GM12878 (cell line): ENCODE measurements around the gene PDE9A. TPM values are rescaled to one million over a fixed set of nuclear protein-coding genes. Genes with fewer than 3 reads are reported as not detected.

Experiments
- ATAC-seq: fragments of 200-7000 bp; cut with Tn5 transposase; 3 replicates; pipeline ENCODE4 v1.9.1; 2020; ENCODE audit warnings: mild to moderate bottlenecking, moderate library complexity
- BruUV-seq: library from RNA; stranded (reverse); fragments of 400-500 nt; replicated peaks from 2 replicates; lab custom pipeline; 2021; lab: Mats Ljungman, UMichigan
- CTCF ChIA-PET: fragments of 300-600 bp; sonication (Branson Sonifier 250); formaldehyde crosslinking; extraction: SDS; loops from one replicate; lab custom pipeline; 2021; ENCODE audit warnings: inconsistent platforms; lab: Yijun Ruan, JAX
- POLR2A ChIA-PET: fragments of 350-600 bp; formaldehyde crosslinking; extraction: SDS; loops from one replicate; lab custom pipeline; 2021; ENCODE audit warnings: inconsistent platforms; lab: Charles Lee
- RAD21 ChIA-PET: fragments of 300-600 bp; sonication (Branson Sonifier 250); formaldehyde crosslinking; loops from one replicate; lab custom pipeline; 2023; ENCODE audit warnings: antibody characterized with exemption; ENCODE audit not compliant: unreplicated experiment; lab: Charles Lee
- SMC1A ChIA-PET: fragments of 300-600 bp; sonication (Branson Sonifier 250); formaldehyde crosslinking; loops from one replicate; lab custom pipeline; 2023; ENCODE audit not compliant: unreplicated experiment, uncharacterized antibody; lab: Charles Lee
- DNase-seq: peaks from one replicate; pipeline ENCODE4 v3.0.0-alpha.2; 2011; ENCODE audit warnings: low read depth, low spot score
- FAIRE-seq: peaks from 3 replicates; lab custom pipeline; 2011; peaks lifted over from hg19 to GRCh38; lab: Jason Lieb, UNC
- H2AFZ ChIP-seq: 2 replicates; pipeline ENCODE4 v1.6.0; 2011; ENCODE audit warnings: low read depth, low read length, control low read depth; ENCODE audit not compliant: control insufficient read depth
- H3K27ac ChIP-seq: 2 replicates; pipeline ENCODE4 v1.5.1; 2011; ENCODE audit warnings: control low read depth; ENCODE audit not compliant: control insufficient read depth, insufficient read depth
- H3K27me3 ChIP-seq, 2 experiments: replicated peaks in 1 of 2; 2 replicates each; pipeline versions ENCODE4 v1.6.0 to v1.6.1; 2011; ENCODE audit warnings: low read length in 1 of 2; ENCODE audit not compliant: control insufficient read depth in 2 of 2, insufficient read depth in 2 of 2
- H3K36me3 ChIP-seq, 2 experiments: 2 replicates each; pipeline ENCODE4 v1.5.1; 2011; ENCODE audit warnings: low read length in 1 of 2; ENCODE audit not compliant: control insufficient read depth in 2 of 2, insufficient read depth in 2 of 2
- H3K4me1 ChIP-seq: 2 replicates; pipeline ENCODE4 v1.6.1; 2011; ENCODE audit warnings: mild to moderate bottlenecking, low read length, moderate library complexity, mixed read lengths; ENCODE audit not compliant: control insufficient read depth, insufficient read depth
- H3K4me2 ChIP-seq: 2 replicates; pipeline ENCODE4 v1.6.0; 2011; ENCODE audit warnings: control low read depth; ENCODE audit not compliant: control insufficient read depth, insufficient read depth
- H3K4me3 ChIP-seq: fragments of 200-600 bp; sonication (generic); 2 replicates; pipeline ENCODE4 v1.5.1; 2016
- H3K79me2 ChIP-seq: 2 replicates; pipeline ENCODE4 v1.6.0; 2011; ENCODE audit warnings: low read length; ENCODE audit not compliant: control insufficient read depth, insufficient read depth
- H3K9ac ChIP-seq: 2 replicates; pipeline ENCODE4 v1.8.0; 2011; ENCODE audit warnings: low read length, control low read depth, mixed read lengths; ENCODE audit not compliant: control insufficient read depth, insufficient read depth
- H3K9me3 ChIP-seq: replicated peaks from 3 replicates; pipeline ENCODE4 v1.5.1; 2011; ENCODE audit warnings: mild to moderate bottlenecking, low read length; ENCODE audit not compliant: control insufficient read depth, insufficient read depth
- H4K20me1 ChIP-seq: 2 replicates; pipeline ENCODE4 v1.6.0; 2011; ENCODE audit not compliant: control insufficient read depth, insufficient read depth
- CHD4 ChIP-seq: fragments of 200-600 bp; sonication (generic); IDR thresholded peaks from 2 replicates; pipeline ENCODE4 v1.6.1; 2016; ENCODE audit warnings: mild to moderate bottlenecking
- SP1 ChIP-seq: IDR thresholded peaks from one replicate; pipeline ENCODE4 v1.6.1; 2011; ENCODE audit warnings: low read depth, low read length
- TAF1 ChIP-seq: IDR thresholded peaks from 2 replicates; pipeline ENCODE4 v1.6.1; 2011; ENCODE audit warnings: mild to moderate bottlenecking, low read depth, low read length, borderline replicate concordance
- TARDBP ChIP-seq: IDR thresholded peaks from 2 replicates; pipeline ENCODE4 v1.6.1; 2016; ENCODE audit warnings: borderline replicate concordance
- YY1 ChIP-seq: IDR thresholded peaks from 2 replicates; pipeline ENCODE4 v1.6.1; 2011; ENCODE audit warnings: low read depth, mild to moderate bottlenecking, low read length
- ZNF384 ChIP-seq: IDR thresholded peaks from 2 replicates; pipeline ENCODE4 v1.6.1; 2012; ENCODE audit warnings: low read depth, mild to moderate bottlenecking, low read length, improper control_type of control experiment, borderline replicate concordance
- WGBS: methylation state at CpG from one replicate; pipeline ENCODE4 v1.1.6; 2016; ENCODE audit warnings: low lambda C conversion rate; ENCODE audit not compliant: insufficient replicate concordance, insufficient coverage; ENCODE audit errors: missing lambda C conversion rate; 5-methylcytosine and 5-hydroxymethylcytosine counted together
- in situ Hi-C: fragments of 300-500 bp; cut with MboI; formaldehyde crosslinking; loops from 9 replicates; pipeline ENCODE4 v1.14.3; 2018; ENCODE audit warnings: mixed read lengths
- intact Hi-C: fragments of 100-400 bp; cut with micrococcal nuclease; formaldehyde crosslinking; loops from one replicate; pipeline ENCODE4 v1.14.2; 2022; ENCODE audit not compliant: unreplicated experiment
- polyA plus RNA-seq, 11 experiments: library from polyadenylated mRNA; depleted of rRNA in 4 of 11; unstranded in 6 of 11; stranded (reverse) in 5 of 11; fragments of >200 nt; fragmentation: Nextera tagmentation in 4 of 11; fragmentation: Illumina TruSeq in 1 of 11; extraction: Ambion mirVana in 4 of 11; extraction: Trizol in 1 of 11; gene quantifications; 1 replicate in 1 of 11; 2 replicates in 10 of 11; pipeline versions ENCODE4 v1.2.1 to v1.2.3, GENCODE V29; 2011 to 2016; ENCODE audit warnings: inconsistent platforms in 2 of 11, missing spikeins in 2 of 11, low read depth in 1 of 11
- total RNA-seq, 4 experiments: library from RNA; depleted of rRNA in 3 of 4; stranded (reverse); fragments of >200 nt in 3 of 4; fragmentation: Illumina TruSeq in 1 of 4; extraction: Trizol in 1 of 4; gene quantifications; 2 replicates each; pipeline versions ENCODE4 v1.2.1 to v1.2.3, GENCODE V29; 2013 to 2021
- TF ChIP-seq, protein P1 (sequence below): fragments of 450-650 bp; IDR thresholded peaks from 2 replicates; pipeline ENCODE4 v1.6.1; 2017; ENCODE audit warnings: borderline replicate concordance
- TF ChIP-seq, protein P2 (sequence below): fragments of 450-650 bp; IDR thresholded peaks from 2 replicates; pipeline ENCODE4 v1.6.1; 2017; ENCODE audit warnings: antibody characterized with exemption, mild to moderate bottlenecking, moderate library complexity
- TF ChIP-seq, protein P3 (sequence below), 3 experiments: IDR thresholded peaks in 2 of 3; conservative IDR thresholded peaks in 1 of 3; 2 replicates each; pipeline ENCODE4 v1.5.1; 2011; ENCODE audit warnings: low read depth in 3 of 3, low read length in 3 of 3, mild to moderate bottlenecking in 3 of 3, control low read depth in 2 of 3, moderate library complexity in 2 of 3, inconsistent platforms in 1 of 3, mixed read lengths in 1 of 3; ENCODE audit not compliant: control insufficient read depth in 2 of 3, insufficient read depth in 1 of 3; ENCODE audit errors: extremely low read depth in 1 of 3
- TF ChIP-seq, protein P4 (sequence below): fragments of 450-650 bp; IDR thresholded peaks from 2 replicates; pipeline ENCODE4 v1.6.1; 2017; ENCODE audit warnings: low read depth, mild to moderate bottlenecking, moderate library complexity

The PDE9A gene
- total and polyA plus RNA-seq, 10 of the 15 experiments (the other 5 are each of a cell fraction or from before 2014, with no cell fraction given) = 0.08 to 0.45 (median 0.20) TPM; not detected in 1

DNA sequence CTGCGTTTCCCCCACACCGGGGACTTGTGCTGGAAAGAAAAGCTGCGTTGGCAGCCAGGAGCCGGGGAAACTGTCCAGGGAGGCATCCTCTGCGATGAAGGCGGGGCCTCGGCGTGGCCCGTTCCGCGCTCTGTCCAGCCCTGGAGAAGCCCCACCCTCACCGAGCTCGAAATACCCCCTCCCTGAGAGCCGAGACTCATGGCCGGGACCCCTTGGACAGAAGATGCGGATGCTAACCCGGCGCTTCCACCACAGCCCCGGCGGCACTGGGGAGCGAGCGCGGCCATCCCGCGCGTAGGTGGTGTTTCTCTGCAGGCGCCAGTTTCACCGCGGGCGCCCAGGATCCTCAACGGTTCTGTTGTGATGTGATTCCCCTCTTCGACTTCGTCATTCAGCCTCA, 31.6 kb downstream of the PDE9A start:
- Histone ChIP-seq H3K36me3 (no peaks in the 10 kb centered on the region), H3K79me2 (no peaks in the 10 kb centered on the region), H3K27me3 (no peaks in the 10 kb centered on the region; a peak in 2 of 4 replicates), H3K9me3 (no peaks in the 10 kb centered on the region), H3K4me3 (no peak overlapping the region), H3K4me2 (no peak overlapping the region), H4K20me1 (no peaks in the 10 kb centered on the region), H3K4me1 (no peaks in the 10 kb centered on the region), H3K27ac (no peak overlapping the region), H3K9ac (no peak overlapping the region), H2AFZ (no peak overlapping the region)
- BruUV-seq = no TSS peak
- ChIA-PET POLR2A (no interaction called here), SMC1A (no interaction called here), CTCF (interaction anchor here (1.0 kb wide), 1 partner anchor 12 kb away, joined by 3 read pairs; no protein-coding TSS in a partner anchor), RAD21 (no interaction called here)
- intact Hi-C loops (no loop called here), in situ Hi-C loops (no loop called here)
- TF ChIP-seq TAF1 (no peak), ZNF384 (no peak), CHD4 (no peak), YY1 (no peak), SP1 (no peak), TARDBP (no peak)
- TF ChIP-seq, protein P1, sequence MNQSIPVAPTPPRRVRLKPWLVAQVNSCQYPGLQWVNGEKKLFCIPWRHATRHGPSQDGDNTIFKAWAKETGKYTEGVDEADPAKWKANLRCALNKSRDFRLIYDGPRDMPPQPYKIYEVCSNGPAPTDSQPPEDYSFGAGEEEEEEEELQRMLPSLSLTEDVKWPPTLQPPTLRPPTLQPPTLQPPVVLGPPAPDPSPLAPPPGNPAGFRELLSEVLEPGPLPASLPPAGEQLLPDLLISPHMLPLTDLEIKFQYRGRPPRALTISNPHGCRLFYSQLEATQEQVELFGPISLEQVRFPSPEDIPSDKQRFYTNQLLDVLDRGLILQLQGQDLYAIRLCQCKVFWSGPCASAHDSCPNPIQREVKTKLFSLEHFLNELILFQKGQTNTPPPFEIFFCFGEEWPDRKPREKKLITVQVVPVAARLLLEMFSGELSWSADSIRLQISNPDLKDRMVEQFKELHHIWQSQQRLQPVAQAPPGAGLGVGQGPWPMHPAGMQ = no peak
- TF ChIP-seq, protein P2, sequence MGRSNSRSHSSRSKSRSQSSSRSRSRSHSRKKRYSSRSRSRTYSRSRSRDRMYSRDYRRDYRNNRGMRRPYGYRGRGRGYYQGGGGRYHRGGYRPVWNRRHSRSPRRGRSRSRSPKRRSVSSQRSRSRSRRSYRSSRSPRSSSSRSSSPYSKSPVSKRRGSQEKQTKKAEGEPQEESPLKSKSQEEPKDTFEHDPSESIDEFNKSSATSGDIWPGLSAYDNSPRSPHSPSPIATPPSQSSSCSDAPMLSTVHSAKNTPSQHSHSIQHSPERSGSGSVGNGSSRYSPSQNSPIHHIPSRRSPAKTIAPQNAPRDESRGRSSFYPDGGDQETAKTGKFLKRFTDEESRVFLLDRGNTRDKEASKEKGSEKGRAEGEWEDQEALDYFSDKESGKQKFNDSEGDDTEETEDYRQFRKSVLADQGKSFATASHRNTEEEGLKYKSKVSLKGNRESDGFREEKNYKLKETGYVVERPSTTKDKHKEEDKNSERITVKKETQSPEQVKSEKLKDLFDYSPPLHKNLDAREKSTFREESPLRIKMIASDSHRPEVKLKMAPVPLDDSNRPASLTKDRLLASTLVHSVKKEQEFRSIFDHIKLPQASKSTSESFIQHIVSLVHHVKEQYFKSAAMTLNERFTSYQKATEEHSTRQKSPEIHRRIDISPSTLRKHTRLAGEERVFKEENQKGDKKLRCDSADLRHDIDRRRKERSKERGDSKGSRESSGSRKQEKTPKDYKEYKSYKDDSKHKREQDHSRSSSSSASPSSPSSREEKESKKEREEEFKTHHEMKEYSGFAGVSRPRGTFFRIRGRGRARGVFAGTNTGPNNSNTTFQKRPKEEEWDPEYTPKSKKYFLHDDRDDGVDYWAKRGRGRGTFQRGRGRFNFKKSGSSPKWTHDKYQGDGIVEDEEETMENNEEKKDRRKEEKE = no peak
- TF ChIP-seq, protein P3, sequence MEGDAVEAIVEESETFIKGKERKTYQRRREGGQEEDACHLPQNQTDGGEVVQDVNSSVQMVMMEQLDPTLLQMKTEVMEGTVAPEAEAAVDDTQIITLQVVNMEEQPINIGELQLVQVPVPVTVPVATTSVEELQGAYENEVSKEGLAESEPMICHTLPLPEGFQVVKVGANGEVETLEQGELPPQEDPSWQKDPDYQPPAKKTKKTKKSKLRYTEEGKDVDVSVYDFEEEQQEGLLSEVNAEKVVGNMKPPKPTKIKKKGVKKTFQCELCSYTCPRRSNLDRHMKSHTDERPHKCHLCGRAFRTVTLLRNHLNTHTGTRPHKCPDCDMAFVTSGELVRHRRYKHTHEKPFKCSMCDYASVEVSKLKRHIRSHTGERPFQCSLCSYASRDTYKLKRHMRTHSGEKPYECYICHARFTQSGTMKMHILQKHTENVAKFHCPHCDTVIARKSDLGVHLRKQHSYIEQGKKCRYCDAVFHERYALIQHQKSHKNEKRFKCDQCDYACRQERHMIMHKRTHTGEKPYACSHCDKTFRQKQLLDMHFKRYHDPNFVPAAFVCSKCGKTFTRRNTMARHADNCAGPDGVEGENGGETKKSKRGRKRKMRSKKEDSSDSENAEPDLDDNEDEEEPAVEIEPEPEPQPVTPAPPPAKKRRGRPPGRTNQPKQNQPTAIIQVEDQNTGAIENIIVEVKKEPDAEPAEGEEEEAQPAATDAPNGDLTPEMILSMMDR (IDR thresholded peaks at IDR 0.05 in 2 of 3, conservative IDR thresholded peaks at IDR 0.05 in 1 of 3; ENCODE audit: control insufficient read depth in 2 of 3, extremely low read depth in 1 of 3, insufficient read depth in 1 of 3, low read depth in 3 of 3, low read length in 3 of 3) = no peak
- TF ChIP-seq, protein P4, sequence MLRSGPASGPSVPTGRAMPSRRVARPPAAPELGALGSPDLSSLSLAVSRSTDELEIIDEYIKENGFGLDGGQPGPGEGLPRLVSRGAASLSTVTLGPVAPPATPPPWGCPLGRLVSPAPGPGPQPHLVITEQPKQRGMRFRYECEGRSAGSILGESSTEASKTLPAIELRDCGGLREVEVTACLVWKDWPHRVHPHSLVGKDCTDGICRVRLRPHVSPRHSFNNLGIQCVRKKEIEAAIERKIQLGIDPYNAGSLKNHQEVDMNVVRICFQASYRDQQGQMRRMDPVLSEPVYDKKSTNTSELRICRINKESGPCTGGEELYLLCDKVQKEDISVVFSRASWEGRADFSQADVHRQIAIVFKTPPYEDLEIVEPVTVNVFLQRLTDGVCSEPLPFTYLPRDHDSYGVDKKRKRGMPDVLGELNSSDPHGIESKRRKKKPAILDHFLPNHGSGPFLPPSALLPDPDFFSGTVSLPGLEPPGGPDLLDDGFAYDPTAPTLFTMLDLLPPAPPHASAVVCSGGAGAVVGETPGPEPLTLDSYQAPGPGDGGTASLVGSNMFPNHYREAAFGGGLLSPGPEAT = no peak
- 80% methylated on average over 27 of the region's 33 CpGs for WGBS
- ATAC-seq (no peak), FAIRE-seq (no peak), DNase-seq (no peak)
